Body of pancreas (tissue), 4 donors: Measurements from ENCODE around the gene PEF1. TPM values are rescaled to one million over a fixed set of nuclear protein-coding genes. Genes with fewer than 3 reads are reported as not detected.

Source experiments
- ATAC-seq: fragments of 150-250 bp; one replicate; pipeline ENCODE4 v1.9.1; 2016
- DNase-seq, 4 donors: peaks; one replicate each; pipeline ENCODE4 v3.0.0-alpha.2; 2019
- H3K27ac ChIP-seq, 4 donors: fragments of 200-600 bp; sonication (generic); 1 replicate in 3 of 4; 2 replicates in 1 of 4; pipeline versions ENCODE4 v1.5.1 to v1.6.1; 2016 to 2019; ENCODE audit warnings: mild to moderate bottlenecking in 1 of 4, mixed read lengths in 1 of 4, moderate library complexity in 1 of 4
- H3K27me3 ChIP-seq, 2 donors: fragments of 200-600 bp; sonication (generic); one replicate each; pipeline ENCODE4 v1.6.0; 2016; ENCODE audit warnings: mild to moderate bottlenecking in 1 of 2
- H3K36me3 ChIP-seq, 2 donors: fragments of 200-600 bp; sonication (generic); replicated peaks in 1 of 2; 2 replicates each; pipeline ENCODE4 v1.5.1; 2016; ENCODE audit warnings: low read depth in 2 of 2; ENCODE audit not compliant: insufficient read depth in 1 of 2
- H3K4me1 ChIP-seq: fragments of 200-600 bp; sonication (generic); one replicate; pipeline ENCODE4 v1.6.0; 2016
- H3K4me3 ChIP-seq, 2 donors: fragments of 200-600 bp; sonication (generic); 1 replicate in 1 of 2; 2 replicates in 1 of 2; pipeline ENCODE4 v1.5.1; 2016 to 2019
- H3K9me3 ChIP-seq, 3 donors: fragments of 200-600 bp; sonication (generic); 1 replicate in 2 of 3; 2 replicates in 1 of 3; pipeline ENCODE4 v1.5.1; 2016
- POLR2A ChIP-seq, 3 donors: fragments of 450-650 bp; IDR thresholded peaks; one replicate each; pipeline ENCODE4 v1.6.1; 2016; ENCODE audit warnings: antibody characterized with exemption in 3 of 3, mild to moderate bottlenecking in 2 of 3
- WGBS, 2 donors: methylation state at CpG; one replicate each; pipeline ENCODE4 v1.1.5; 2017; 5-methylcytosine and 5-hydroxymethylcytosine counted together
- intact Hi-C: fragments of 100-400 bp; cut with DNase I; formaldehyde crosslinking; loops from one replicate; pipeline ENCODE4 v1.15.1; 2023
- total RNA-seq, 2 donors: library from RNA; depleted of rRNA; stranded (reverse); fragments of >200 nt; gene quantifications; one replicate each; pipeline ENCODE4 v1.1.0, GENCODE V29; 2016
- TF ChIP-seq, protein P1 (sequence below), 7 experiments: fragments of 450-650 bp in 4 of 7; fragments of 200-600 bp in 3 of 7; sonication (generic) in 3 of 7; IDR thresholded peaks; one replicate each; pipeline ENCODE4 v1.5.1; 2016 to 2019; ENCODE audit warnings: antibody characterized with exemption in 7 of 7

The PEF1 gene
- total RNA-seq, 2 donors from 2014 or later = 23.6 to 24.1 TPM

DNA sequence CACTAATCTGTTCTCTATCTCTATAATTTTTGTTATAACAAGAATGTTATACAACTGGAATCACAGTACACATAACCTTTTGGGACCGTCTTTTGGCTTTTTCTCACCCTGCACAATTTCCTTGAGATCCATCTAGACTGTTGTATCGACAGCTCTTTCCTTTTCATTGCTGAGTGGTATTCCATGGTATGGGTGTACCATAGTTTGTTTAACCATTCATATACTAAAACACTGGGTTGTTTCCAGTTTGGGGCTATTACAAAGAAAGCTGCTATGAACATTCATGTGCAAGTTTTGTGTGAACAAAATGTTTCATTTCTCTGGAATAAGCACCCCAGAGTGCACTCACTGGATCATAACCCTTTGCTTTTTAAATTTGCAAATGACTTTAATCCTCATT is 42.6 kb downstream of the PEF1 start:
- no peak for DNase-seq
- no peaks in the 10 kb centered on the region for H3K9me3 ChIP-seq
- TF ChIP-seq POLR2A (IDR thresholded peaks at IDR 0.05) = no peak
- TF ChIP-seq, protein P1, sequence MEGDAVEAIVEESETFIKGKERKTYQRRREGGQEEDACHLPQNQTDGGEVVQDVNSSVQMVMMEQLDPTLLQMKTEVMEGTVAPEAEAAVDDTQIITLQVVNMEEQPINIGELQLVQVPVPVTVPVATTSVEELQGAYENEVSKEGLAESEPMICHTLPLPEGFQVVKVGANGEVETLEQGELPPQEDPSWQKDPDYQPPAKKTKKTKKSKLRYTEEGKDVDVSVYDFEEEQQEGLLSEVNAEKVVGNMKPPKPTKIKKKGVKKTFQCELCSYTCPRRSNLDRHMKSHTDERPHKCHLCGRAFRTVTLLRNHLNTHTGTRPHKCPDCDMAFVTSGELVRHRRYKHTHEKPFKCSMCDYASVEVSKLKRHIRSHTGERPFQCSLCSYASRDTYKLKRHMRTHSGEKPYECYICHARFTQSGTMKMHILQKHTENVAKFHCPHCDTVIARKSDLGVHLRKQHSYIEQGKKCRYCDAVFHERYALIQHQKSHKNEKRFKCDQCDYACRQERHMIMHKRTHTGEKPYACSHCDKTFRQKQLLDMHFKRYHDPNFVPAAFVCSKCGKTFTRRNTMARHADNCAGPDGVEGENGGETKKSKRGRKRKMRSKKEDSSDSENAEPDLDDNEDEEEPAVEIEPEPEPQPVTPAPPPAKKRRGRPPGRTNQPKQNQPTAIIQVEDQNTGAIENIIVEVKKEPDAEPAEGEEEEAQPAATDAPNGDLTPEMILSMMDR (IDR thresholded peaks at IDR 0.05) = no peak
- intact Hi-C loops = no loop called here
- H3K4me3 ChIP-seq = no peak overlapping the region
- no peak overlapping the region for H3K27ac ChIP-seq
- 89 to 96% methylated on average over 2 of the region's 2 CpGs for WGBS, 2 donors
- no peaks in the 10 kb centered on the region for H3K27me3 ChIP-seq
- H3K36me3 ChIP-seq = no peaks in the 10 kb centered on the region
- ATAC-seq = no peak
- no peaks in the 10 kb centered on the region for H3K4me1 ChIP-seq

DNA sequence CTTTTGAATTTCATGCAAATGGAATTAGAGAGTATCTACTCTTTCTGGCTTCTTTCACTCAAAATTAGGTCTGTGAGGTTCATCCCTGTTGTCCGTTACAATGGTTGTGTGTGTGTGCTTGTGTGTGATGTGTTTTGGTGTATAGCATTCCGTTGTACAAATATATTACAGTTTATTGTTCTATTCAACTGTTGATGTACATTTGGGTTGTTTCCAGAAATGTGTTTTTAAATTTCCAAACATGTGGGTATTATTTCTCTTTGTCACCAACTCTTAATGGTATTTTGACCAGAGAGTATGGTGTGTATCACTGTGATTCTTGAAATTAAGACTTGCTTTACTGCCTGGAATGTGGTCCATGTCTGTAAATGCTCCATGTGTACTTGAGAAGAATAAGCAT is 44.0 kb downstream of the PEF1 start:
- no peak for ATAC-seq
- WGBS, 2 donors = 71 to 81% methylated on average over 2 of the region's 2 CpGs
- Histone ChIP-seq H3K36me3 (no peaks in the 10 kb centered on the region), H3K4me3 (no peak overlapping the region), H3K9me3 (no peaks in the 10 kb centered on the region), H3K27me3 (no peaks in the 10 kb centered on the region), H3K4me1 (no peaks in the 10 kb centered on the region), H3K27ac (no peak overlapping the region)
- TF ChIP-seq, protein P1 (IDR thresholded peaks at IDR 0.05) = no peak
- TF ChIP-seq POLR2A (IDR thresholded peaks at IDR 0.05) = no peak
- no peak for DNase-seq
- intact Hi-C loops = no loop called here

DNA sequence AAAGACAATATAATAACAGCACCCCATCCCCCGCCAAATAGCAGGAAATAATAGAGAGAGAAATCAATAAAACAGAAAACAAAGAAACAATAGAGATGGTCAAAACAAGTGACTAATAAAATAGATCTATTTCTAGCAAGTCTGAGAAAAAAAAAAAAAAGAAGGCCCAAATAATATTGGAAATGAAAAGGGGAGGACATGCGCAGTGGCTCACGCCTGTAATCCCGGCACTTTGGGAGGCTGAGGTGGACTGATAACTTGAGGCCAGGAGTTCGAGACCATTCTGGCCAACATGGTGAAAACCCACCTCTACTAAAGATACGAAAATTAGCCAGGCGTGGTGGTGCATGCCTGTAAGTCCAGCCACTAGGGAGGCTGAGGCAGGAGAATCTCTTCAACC is 45.7 kb downstream of the PEF1 start:
- Histone ChIP-seq H3K4me3 (no peak overlapping the region), H3K27me3 (no peaks in the 10 kb centered on the region), H3K4me1 (no peaks in the 10 kb centered on the region), H3K36me3 (no peaks in the 10 kb centered on the region), H3K9me3 (no peaks in the 10 kb centered on the region), H3K27ac (no peak overlapping the region)
- TF ChIP-seq, protein P1 (IDR thresholded peaks at IDR 0.05) = no peak
- TF ChIP-seq POLR2A (IDR thresholded peaks at IDR 0.05) = no peak
- intact Hi-C loops = no loop called here
- no peak for DNase-seq
- ATAC-seq = no peak
- WGBS, 2 donors = 81 to 89% methylated on average over 7 of the region's 7 CpGs

DNA sequence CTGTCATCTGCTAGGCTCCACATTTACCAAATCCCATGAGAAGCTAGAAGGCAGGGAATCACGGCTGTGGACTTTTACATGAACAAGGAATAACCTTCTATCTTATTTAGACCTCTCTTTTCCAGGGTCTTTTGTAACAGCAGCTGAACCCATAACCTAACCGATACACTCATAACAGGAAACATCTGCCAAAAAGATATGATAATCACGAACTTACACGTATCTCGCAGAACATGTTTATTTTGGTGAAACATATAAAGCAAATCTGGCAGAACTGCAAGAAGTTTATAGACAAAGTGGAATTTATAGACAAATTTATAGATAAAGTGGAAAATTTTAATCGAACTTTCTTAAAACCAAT is 48.0 kb downstream of the PEF1 start:
- Histone ChIP-seq H3K4me1 (peaks cover 4% of the 10 kb centered on the region), H3K27me3 (no peaks in the 10 kb centered on the region), H3K36me3 (no peaks in the 10 kb centered on the region), H3K9me3 (no peaks in the 10 kb centered on the region), H3K4me3 (no peak overlapping the region), H3K27ac (no peak overlapping the region)
- DNase-seq (no peak), ATAC-seq (no peak)
- intact Hi-C loops = no loop called here
- TF ChIP-seq, protein P1 (IDR thresholded peaks at IDR 0.05) = no peak
- TF ChIP-seq POLR2A (IDR thresholded peaks at IDR 0.05) = no peak
- 33% methylated on average over 6 of the region's 6 CpGs for WGBS, 2 donors

DNA sequence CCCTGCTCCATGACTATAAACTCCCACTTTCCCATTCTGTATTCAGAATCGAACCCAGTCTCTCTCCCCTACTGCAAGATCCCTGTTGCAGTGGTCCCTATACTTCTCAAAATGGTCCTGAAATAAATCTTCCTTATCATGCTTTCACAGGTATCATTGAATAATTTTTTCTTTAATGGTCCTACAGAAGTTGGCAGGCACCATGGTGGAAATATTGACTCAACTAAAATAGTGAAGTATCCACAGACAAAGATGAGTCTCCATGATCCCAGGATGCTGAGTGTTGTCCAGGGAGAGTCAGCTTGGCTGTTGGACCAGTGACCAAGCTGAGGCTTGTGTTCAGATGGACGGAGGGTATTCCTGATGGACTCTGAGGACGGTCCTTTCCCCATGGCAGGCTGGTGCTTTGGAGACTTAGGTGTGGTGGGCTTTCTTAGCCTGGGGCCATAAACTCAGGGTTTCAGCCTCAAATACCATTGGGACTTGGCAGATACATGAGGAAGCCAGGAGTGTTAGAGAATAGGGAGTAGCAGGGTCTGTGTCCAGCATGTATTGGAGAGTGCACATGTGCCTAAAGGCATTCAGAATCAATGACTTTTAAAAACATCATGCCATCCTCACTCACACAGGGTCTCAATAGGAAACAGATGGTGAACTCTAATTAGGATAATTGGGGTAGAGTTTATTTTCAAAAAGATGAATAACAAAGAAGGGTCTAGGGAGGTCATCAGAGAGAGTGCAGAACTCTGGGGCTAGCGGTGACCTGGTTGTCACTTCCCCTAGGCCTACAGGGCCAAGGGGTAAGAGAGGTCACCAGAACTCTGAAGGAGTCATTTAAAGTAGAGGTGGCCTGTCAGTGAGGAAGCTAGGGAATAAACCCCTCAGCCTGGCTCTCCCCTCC is 48.6 kb downstream of the PEF1 start:
- DNase-seq (no peak), ATAC-seq (no peak)
- H3K4me1 ChIP-seq = peaks cover 5% of the 10 kb centered on the region
- H3K27ac ChIP-seq = no peak overlapping the region
- H3K9me3 ChIP-seq = no peaks in the 10 kb centered on the region
- intact Hi-C loops = no loop called here
- TF ChIP-seq POLR2A (IDR thresholded peaks at IDR 0.05) = no peak
- TF ChIP-seq, protein P1 (IDR thresholded peaks at IDR 0.05) = no peak
- no peaks in the 10 kb centered on the region for H3K27me3 ChIP-seq
- no peaks in the 10 kb centered on the region for H3K36me3 ChIP-seq
- no peak overlapping the region for H3K4me3 ChIP-seq
- WGBS, 2 donors = 88% methylated on average over 4 of the region's 4 CpGs
